ELF-1 (cell line): ENCODE results near the gene IL12B.
"Not testable (repeated sequence)": the region's sequence is repeated elsewhere in the genome, so short reads cannot be mapped to it uniquely, and the experiment has no call there.

ENCODE experiments used
- DNase-seq: peaks from one replicate; pipeline ENCODE4 v3.0.0-alpha.2; 2016; ENCODE audit warnings: low read depth, low spot score

IL12B gene

DNA sequence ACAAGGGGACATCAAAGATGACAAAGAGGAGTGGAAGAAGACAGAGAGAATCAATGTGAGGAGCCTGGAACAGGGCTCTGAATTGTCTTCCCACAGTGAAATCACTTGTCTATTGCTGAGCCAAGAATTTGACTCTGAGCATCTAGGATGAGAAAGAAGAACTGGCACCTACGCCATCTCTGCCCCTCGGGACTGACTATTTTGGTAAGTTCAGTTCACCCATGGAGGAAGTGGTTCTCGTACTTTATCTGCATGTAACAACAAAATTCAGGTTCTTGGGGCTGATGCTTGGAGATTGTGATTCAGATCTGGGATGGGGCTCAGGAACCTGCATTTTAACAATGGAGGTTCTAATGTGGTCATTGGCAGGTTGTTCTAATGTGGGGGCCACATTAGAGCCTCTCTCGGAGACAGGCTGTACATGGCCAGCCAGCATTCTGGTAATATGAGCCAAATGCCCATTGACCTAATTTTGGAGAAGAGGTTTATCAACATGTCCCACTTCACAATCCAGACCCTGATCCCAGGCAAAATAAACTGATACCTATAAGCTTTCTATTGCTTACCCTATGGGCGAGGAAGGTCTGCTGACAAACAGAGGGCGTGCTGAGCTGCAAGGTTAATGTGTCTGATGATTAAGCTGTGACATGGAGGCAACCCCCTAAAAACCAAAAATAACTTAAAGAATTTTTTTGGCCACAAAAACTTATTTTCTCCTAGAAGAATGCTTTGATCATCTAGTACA, 2.7 kb upstream of the IL12B start:
- no peak for DNase-seq

GRCh38 chr5:159331093-159331973, 1.0 kb upstream of the IL12B start:
- peak; percentile 80 for DNase-seq

GRCh38 chr5:159324986-159325385, 5.3 kb downstream of the IL12B start:
- DNase-seq, result no peak

DNA sequence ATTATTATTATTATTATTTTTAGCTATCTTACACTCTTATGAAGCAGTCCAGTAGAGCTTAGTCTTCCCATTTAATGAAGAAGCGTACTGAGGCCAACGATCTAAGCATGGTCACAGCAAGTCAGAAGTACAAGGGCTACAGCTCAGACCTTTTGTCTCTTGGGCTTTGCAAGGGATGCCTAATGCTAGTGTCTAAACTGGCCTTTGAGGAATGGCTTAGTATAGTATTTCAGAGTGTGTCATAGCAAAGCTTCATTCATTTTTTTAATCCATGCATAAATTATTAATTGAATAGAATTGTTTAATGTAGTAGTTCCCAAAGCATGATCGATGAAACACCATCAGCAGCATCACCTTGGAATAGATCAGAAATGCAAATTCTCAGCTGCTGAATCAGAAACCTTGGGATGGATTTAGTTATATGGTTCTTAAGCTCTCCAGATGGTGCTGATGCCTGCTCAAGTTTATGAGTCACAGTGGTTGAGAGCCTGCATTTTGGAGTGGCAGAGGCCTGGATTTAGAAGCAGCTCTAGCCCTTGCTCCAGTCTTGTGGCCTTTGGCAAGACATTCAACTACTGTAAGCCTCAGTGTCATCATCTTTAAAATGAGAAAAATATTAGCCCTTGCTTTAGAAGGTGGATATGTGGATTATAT, 6.1 kb downstream of the IL12B start:
- peak; percentile 6 for DNase-seq

GRCh38 chr5:159322180-159322579, 8.1 kb downstream of the IL12B start:
- DNase-seq, result no peak

DNA sequence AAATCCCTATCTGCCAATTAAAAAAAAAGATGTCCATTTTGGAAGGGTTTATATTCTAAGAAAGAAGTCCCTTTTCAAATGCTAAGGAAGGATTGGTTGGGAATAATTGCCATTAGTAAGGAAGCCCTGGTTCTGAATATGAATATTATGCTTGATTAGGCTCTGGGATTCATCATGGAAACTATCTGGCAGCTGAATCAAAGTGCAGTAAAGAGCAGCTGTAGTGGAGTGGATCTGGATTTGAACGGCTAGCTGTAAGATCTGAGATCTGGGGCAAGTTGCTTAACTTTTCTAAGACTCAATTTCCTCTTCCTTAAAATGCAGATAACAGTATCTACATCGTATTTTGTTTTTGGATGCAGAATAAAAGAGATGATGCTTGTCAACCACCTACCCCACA, 10.5 kb downstream of the IL12B start:
- no peak for DNase-seq

DNA sequence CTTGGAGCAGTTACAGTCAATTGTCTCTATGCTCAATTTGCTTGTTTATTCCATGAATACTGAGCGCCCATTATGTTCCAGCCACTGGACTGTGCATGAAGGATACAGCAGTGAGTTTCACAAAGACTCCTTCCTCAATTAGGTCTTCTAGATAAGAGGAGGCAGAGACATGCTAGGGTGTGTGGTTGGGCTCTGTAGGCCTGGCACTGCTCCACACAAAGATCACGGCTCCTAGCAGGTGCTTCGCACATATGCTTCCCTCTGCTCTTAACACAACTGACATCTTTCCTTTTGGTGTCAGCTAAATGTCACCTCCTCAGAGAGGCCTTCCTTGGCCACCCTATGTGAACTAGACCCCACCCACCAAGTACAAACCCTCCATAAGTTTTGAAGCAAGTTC, 10.9 kb downstream of the IL12B start:
- DNase-seq, result no peak

DNA sequence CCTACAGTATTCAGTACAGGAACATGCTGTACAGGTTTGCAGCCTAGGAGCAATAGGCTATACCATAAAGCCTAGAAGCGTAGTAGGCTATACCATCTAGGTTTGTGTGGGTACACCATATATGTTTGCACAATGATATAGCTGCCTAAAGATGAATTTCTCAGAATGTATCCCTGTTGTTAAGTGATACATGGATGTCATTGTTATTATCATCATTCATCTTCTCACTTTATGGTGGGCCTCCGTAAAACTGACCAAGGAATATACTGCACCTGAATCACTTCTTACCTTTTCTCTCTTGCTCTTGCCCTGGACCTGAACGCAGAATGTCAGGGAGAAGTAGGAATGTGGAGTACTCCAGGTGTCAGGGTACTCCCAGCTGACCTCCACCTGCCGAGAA, 11.8 kb downstream of the IL12B start:
- no peak for DNase-seq

DNA sequence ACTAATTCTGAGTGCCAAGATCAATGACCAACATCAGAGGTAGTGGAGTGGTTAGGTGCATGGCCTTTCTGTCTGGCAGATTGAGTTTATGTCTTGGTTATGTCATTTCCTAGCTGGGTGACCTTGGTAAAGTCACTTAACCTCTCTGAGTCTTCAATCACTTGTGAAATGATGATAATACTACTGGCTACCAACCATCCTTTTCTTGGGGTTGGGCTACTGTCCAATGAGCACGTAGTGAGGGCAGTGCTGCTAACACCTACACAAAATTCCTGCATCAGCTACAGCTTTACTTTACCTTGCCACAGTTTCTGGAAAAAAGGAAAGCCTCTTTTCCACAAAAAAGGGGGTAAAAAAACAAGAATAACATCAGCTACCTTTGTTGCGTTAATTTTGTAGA, 12.4 kb downstream of the IL12B start:
- DNase-seq, result peak; percentile 7

DNA sequence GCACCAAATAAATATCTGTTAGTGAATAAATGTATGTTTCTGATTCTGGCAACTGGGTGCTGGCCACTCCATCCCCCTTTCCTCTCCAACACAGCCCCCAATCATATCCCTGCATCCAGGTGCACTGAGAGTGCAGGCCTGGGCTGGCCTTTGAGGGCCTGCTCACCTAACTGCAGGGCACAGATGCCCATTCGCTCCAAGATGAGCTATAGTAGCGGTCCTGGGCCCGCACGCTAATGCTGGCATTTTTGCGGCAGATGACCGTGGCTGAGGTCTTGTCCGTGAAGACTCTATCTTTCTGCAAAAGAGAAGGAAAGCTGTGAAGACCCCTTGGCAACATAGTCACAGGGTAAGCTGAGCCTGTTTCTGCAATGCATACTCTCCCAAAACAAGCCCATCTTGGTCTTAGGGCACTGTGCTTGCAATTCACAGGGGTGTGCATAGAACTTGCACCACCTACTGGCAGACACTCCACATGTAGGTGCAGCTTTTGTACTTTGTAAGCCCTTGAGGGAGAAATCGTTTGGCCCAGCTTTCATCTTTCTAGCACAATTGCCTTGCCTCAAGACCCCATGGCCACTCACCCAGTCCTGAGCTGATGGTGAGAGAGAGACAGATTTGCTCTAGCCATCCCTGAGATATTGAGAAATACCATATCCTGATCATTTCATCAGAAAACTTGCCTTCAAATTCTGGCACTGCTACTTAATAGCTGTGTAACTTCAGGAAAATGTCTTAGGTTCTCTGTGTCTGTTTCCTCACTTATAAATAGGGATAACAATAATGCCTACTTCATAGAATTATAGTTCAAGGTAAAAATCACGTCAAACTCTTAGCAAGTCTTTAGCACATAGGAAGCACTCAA, 13.5 kb downstream of the IL12B start:
- peak; percentile 52 for DNase-seq

DNA sequence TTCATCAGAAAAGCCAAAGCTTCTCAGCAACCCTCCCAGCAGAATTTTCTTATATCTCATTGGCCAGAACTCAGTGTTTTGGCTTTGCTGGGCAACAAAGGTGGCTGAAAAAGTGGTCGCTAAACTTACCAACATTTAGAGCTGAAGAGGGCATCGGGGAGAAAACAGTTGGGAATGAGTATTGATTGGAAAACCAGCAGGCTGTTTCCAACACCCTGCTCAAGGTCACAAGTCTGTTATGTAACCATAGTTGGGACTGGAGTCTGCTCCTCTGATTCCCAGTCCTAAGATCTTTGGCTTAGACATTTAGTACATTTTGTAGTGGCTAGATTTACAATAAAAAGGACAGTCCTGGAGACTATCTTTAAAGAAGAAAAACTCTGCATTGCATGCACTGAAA, 17.1 kb downstream of the IL12B start:
- no peak for DNase-seq

- DNase-seq, result no peak
These were observed 19.2 kb downstream of the IL12B start for GRCh38 chr5:159311063-159311462.

GRCh38 chr5:159310511-159310910, 19.8 kb downstream of the IL12B start:
- peak; percentile 64 for DNase-seq

- DNase-seq, result no peak
These were observed 20.4 kb downstream of the IL12B start for GRCh38 chr5:159309689-159310433.

GRCh38 chr5:159304961-159305595, 25.2 kb downstream of the IL12B start:
- DNase-seq, result no peak

DNA sequence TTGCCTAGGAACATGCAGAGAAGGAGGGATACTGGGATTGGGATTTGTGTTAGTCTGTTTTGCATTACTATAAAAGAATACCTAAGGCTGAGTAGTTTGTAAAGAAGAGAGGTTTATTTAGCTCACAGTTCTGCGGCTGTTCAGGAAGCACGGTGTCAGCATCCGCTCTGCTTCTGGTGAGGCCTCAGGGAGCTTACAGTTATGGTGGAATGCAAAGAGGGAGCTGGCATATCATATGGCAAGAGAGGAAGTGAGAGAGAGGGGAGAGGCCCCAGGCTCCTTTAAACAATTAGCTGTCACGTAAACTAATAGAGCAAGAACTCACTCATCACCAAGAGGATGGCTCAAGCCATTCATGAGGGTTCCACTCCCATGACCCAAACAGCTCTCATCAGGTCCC, 27.0 kb downstream of the IL12B start:
- DNase-seq, result no peak

DNA sequence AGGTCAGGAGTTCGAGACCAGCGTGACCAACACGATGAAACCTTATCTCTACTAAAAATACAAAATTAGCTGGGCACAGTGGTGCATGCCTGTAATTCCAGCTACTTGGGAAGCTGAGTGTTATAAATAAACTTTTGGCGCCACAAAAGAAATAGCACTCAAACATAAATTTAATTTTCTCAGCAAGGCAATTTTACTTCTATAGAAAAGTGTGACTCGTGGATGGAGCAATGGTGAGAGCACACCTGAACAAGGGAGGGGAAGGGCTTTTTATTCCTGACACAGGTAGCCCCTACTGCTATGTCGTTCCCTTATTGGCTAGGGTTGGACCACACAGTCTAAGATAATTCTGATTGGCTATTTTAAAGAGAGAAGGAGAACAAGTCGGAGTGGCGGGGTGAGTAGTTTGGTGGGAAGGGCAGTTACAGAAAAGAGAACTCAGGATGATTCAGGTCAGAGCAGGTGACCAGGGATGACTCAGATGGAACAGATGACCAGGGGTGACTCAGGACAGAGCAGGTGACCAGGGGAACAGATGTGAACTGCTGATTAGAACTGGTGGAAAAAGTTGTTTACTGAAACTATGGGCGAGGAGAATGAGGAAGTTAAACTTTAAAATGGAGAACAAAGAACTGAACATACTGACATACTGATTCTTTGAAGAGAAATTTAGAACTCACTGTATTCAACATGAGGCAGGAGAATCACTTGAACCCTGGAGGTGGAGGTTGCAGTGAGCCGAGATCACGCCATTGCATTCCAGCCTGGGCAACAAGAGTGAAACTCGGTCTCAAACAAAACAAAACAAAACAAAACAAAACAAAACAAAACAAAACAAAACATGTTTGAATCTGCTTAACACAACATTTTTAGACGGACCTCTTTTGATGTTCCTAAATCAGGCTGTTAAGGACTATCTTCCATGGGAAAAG, 28.1 kb downstream of the IL12B start:
- not testable (repeated sequence) for DNase-seq

DNA sequence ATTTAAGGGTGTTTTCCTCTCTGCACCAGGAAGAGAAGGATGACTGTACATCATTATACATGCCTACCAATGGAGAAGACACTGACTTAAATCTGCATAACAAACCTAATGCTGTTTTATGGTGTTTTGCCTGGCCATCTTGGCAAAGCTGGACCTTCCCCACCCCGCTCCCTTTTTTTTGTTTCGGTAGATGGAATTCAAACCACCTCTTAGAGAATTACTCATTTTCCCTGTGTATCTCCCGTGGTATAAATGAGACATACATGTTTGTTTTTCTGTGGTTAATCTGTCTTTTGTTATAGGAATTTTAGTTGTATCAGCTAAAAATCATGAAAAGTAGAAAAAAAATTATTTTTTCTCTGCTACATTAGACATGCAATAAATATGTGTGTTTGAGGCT, 28.8 kb downstream of the IL12B start:
- no peak for DNase-seq

GRCh38 chr5:159297300-159297699, 33.0 kb downstream of the IL12B start:
- not testable (repeated sequence) for DNase-seq
